ENCODE measurements around the gene TRIML2. TPM values are rescaled to one million over a fixed set of nuclear protein-coding genes. Genes with fewer than 3 reads are reported as not detected.

TRIML2 gene
- total and polyA plus RNA-seq, 2 of the 13 experiments (the other 11 are each of a cell fraction or from before 2014, with no cell fraction given), result not detected

GRCh38 chr4:188130355-188130754, 21.0 kb upstream of the TRIML2 start:
- CTCF ChIA-PET (ENCODE audit: low intra/inter-chr PET ratio, low total read pairs), result no interaction called here
- H3K36me3 ChIP-seq (replicated peaks in 1 of 2; ENCODE audit: control insufficient read depth in 1 of 2, insufficient read depth in 2 of 2, low read length in 2 of 2), result no peaks in the 10 kb centered on the region
- no peak overlapping the region for H3K9ac ChIP-seq (ENCODE audit: insufficient read depth, low read depth, low read length)
- no peak overlapping the region for H2AFZ ChIP-seq (ENCODE audit: low read length)
- no peaks in the 10 kb centered on the region for H3K9me3 ChIP-seq (ENCODE audit: low read length)
- H3K27me3 ChIP-seq (ENCODE audit: control insufficient read depth in 1 of 2, insufficient read depth in 2 of 2, low read length in 2 of 2), result no peaks in the 10 kb centered on the region; a peak in 1 of 5 replicates
- no peak overlapping the region for H3K4me2 ChIP-seq (ENCODE audit: low read depth, low read length)
- intact Hi-C loops (cut with micrococcal nuclease; ENCODE audit: unreplicated experiment), result no loop called here
- peak; percentile 43; the same call in 1 of the 3 replicates for ATAC-seq
- TF ChIP-seq IRF9 (CRISPR knock-in tag; IDR thresholded peaks at IDR 0.05; ENCODE audit: borderline replicate concordance) (no peak), ZNF557 (CRISPR knock-in tag; IDR thresholded peaks at IDR 0.05) (no peak), MEIS1 (CRISPR knock-in tag; IDR thresholded peaks at IDR 0.05; ENCODE audit: borderline replicate concordance) (no peak)
- in situ Hi-C loops (cut with HindIII; ENCODE audit: extremely low pct_ligation_motif_present, low pct_unique_long_range_greater_than_20kb), result no loop called here
- H4K20me1 ChIP-seq (ENCODE audit: insufficient read depth, low read length), result no peaks in the 10 kb centered on the region
- no TSS peak for BruUV-seq (replicated peaks)
- 7% methylated on average over 3 of the region's 4 CpGs for WGBS (ENCODE audit: low lambda C conversion rate)
- POLR2A ChIA-PET, result no interaction called here
- H3K79me2 ChIP-seq (ENCODE audit: insufficient read depth, low read length), result no peaks in the 10 kb centered on the region
- no peak overlapping the region for H3K4me3 ChIP-seq (replicated peaks in 1 of 3; ENCODE audit: insufficient read depth in 1 of 3, low read depth in 2 of 3, low read length in 3 of 3)
- DNase-seq (ENCODE audit: low spot score), result no peak
- no peak for FAIRE-seq
- H3K27ac ChIP-seq (ENCODE audit: extremely low read length, insufficient read depth, low read length), result no peak overlapping the region
- H3K4me1 ChIP-seq (ENCODE audit: insufficient read depth, low read length), result no peaks in the 10 kb centered on the region

GRCh38 chr4:188127214-188127874, 17.9 kb upstream of the TRIML2 start:
- POLR2A ChIA-PET, result no interaction called here
- intact Hi-C loops (cut with micrococcal nuclease; ENCODE audit: unreplicated experiment) (no loop called here), in situ Hi-C loops (cut with HindIII; ENCODE audit: extremely low pct_ligation_motif_present, low pct_unique_long_range_greater_than_20kb) (no loop called here)
- Histone ChIP-seq H3K9me3 (ENCODE audit: low read length) (no peaks in the 10 kb centered on the region), H3K4me1 (ENCODE audit: insufficient read depth, low read length) (no peaks in the 10 kb centered on the region), H3K4me3 (replicated peaks in 1 of 3; ENCODE audit: insufficient read depth in 1 of 3, low read depth in 2 of 3, low read length in 3 of 3) (no peak overlapping the region), H4K20me1 (ENCODE audit: insufficient read depth, low read length) (no peaks in the 10 kb centered on the region), H2AFZ (ENCODE audit: low read length) (no peak overlapping the region), H3K9ac (ENCODE audit: insufficient read depth, low read depth, low read length) (no peak overlapping the region), H3K27ac (ENCODE audit: extremely low read length, insufficient read depth, low read length) (no peak overlapping the region), H3K4me2 (ENCODE audit: low read depth, low read length) (no peak overlapping the region), H3K79me2 (ENCODE audit: insufficient read depth, low read length) (no peaks in the 10 kb centered on the region), H3K27me3 (ENCODE audit: control insufficient read depth in 1 of 2, insufficient read depth in 2 of 2, low read length in 2 of 2) (no peaks in the 10 kb centered on the region; a peak in 2 of 5 replicates), H3K36me3 (replicated peaks in 1 of 2; ENCODE audit: control insufficient read depth in 1 of 2, insufficient read depth in 2 of 2, low read length in 2 of 2) (no peaks in the 10 kb centered on the region)
- no TSS peak for BruUV-seq (replicated peaks)
- 20% methylated on average over 5 of the region's 5 CpGs for WGBS (ENCODE audit: low lambda C conversion rate)
- no peak for ATAC-seq
- CTCF ChIA-PET (ENCODE audit: low intra/inter-chr PET ratio, low total read pairs), result no interaction called here
- DNase-seq (ENCODE audit: low spot score), result no peak
- no peak for FAIRE-seq
- TF ChIP-seq ZNF10 (CRISPR knock-in tag; IDR thresholded peaks at IDR 0.05; ENCODE audit: borderline replicate concordance, low read depth), result no peak
- no peak for TF ChIP-seq ASH2L (IDR thresholded peaks at IDR 0.05; ENCODE audit: insufficient read length, low read depth, low read length)
- no peak for TF ChIP-seq NR3C1 (CRISPR knock-in tag; IDR thresholded peaks at IDR 0.05)
- TF ChIP-seq ZNF382 (CRISPR knock-in tag; IDR thresholded peaks at IDR 0.05; ENCODE audit: borderline replicate concordance), result no peak
- TF ChIP-seq KLF15 (CRISPR knock-in tag; IDR thresholded peaks at IDR 0.05; ENCODE audit: borderline replicate concordance), result no peak
- no peak for TF ChIP-seq ZSCAN31 (CRISPR knock-in tag; IDR thresholded peaks at IDR 0.05; ENCODE audit: low read depth)
- no peak for TF ChIP-seq ZNF275 (CRISPR knock-in tag; IDR thresholded peaks at IDR 0.05; ENCODE audit: borderline replicate concordance)
- no peak for TF ChIP-seq PLSCR1 (CRISPR knock-in tag; IDR thresholded peaks at IDR 0.05; ENCODE audit: borderline replicate concordance)
- no peak for TF ChIP-seq TBX2 (CRISPR knock-in tag; IDR thresholded peaks at IDR 0.05; ENCODE audit: borderline replicate concordance)

Data from HepG2 (cell line).